NCI-H226 (cell line): ENCODE measurements around the gene SLC12A9.

Source experiments
- DNase-seq: peaks from one replicate; pipeline ENCODE4 v3.0.0-alpha.2; 2015

Gene SLC12A9

GRCh38 chr7:100886142-100886935, 33.8 kb downstream of the SLC12A9 start:
- DNase-seq = no peak

- DNase-seq = no peak
These were observed 34.5 kb downstream of the SLC12A9 start for GRCh38 chr7:100886936-100887515.

- no peak for DNase-seq
These were observed 35.2 kb downstream of the SLC12A9 start for GRCh38 chr7:100887516-100888290.

DNA sequence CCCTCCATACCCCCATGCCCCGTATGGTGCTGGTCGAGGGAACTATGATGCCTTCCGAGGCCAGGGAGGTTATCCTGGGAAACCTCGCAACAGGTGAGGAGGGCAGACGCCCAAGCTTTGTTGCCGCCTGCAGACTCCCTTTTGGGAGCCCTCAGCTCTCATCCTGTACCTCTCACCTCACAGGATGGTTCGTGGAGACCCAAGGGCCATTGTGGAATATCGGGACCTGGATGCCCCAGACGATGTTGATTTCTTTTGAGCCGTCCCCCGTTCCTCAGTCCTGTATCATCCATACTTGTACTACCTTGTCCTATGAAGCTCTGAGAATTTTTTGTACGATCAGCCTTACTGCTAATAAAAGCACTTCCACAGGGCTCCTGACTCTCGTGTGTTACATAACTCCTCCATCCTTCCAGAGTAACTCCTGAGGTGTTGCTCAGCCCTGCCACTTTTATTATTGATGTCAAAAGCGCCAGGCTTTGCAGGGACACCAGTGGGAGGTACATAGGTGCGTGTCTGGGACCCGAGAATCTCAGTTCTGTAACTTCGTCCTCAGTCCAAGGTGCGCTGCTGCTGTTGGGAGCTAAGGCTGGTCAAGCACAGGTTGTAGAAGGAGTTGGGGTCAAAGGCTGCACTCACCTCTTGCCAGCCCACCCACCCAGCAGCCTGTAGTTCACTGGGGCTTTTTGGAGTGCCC, 35.9 kb downstream of the SLC12A9 start:
- no peak for DNase-seq

- DNase-seq = no peak
These were observed 36.7 kb downstream of the SLC12A9 start, which contains the start of gene UFSP1 for GRCh38 chr7:100888988-100889750. Gene UFSP1, minus strand, starts transcription at chr7:100889715. Its CDS starts 444 bp downstream, at chr7:100889271.

GRCh38 chr7:100890653-100891567, 38.4 kb downstream of the SLC12A9 start:
- DNase-seq = no peak

DNA sequence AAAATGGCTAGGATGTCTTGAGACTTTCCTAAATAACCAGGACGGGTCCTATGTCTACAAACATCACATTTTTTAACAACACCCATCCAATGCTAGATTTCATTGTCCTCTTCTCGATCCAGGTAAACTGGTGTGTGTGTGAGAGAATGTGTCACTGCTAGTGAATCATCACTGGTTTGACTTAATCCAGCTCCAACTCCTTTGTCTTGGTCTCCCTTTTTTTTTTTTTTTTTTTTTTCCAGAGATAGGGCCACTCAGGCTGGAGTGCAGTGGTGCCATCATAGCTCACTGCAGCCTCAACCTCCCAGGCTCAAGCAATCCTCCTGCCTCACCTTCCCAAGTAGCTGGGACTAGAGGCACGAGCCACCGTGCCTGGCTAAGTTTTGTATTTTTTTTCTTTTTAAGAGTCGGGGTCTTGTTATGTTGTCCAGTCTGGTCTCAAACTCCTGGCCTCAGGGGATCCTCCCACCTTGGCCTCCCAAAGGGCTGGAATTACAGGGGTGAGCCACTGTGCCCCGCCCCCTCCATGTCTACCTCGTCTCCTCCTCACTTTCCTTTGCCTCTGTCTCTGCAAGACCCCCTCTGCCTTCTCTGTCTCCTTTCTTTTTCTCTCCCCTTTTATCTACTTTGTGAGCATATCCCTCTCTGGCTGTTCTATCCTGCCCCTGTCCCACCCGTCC, 39.2 kb downstream of the SLC12A9 start:
- no peak for DNase-seq

DNA sequence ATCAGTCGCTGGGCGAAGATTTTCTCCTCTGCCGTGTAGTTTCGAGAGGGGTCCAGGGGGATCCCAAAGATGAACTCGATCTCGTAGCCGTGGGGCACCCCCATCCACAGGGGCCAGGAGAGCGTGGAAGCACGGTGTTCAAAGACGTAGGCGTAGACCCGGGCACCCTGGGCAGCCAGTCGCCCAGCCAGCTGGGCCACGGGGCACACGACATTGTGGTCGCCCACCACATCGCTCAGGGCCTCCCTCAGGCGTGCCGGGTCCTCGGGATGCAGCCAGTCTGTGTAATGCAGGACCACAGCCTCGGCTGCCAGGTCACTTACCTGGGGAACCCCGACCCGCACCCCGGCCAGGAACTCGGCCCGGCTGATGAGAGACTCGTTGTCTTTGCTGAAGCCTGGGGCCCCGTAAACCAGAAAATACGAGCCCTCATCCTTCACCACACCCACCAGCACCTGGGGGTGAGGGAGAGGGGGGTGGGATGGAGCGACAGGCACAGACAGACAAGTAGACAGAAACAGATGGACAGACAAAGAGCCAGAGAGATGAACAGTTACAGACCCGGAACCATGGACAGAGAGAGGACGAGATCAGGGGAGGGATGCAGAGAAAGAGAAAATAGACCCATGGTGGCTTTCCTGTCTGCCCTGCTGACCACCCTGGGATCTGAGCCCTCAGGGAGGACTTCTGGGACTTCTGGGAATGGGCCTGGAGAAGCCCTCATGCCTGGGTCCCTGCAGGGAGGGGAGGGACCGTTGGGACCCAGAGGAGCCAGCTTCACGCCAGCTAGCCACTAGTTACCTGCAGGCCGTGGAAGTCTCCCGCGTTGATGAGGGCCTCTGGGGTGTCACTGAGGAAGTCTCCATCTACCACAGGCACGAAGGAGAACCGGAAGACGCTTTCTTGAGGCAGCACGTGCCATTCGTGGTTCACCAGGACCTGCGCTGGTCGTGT, 40.1 kb downstream of the SLC12A9 start:
- DNase-seq = no peak

DNA sequence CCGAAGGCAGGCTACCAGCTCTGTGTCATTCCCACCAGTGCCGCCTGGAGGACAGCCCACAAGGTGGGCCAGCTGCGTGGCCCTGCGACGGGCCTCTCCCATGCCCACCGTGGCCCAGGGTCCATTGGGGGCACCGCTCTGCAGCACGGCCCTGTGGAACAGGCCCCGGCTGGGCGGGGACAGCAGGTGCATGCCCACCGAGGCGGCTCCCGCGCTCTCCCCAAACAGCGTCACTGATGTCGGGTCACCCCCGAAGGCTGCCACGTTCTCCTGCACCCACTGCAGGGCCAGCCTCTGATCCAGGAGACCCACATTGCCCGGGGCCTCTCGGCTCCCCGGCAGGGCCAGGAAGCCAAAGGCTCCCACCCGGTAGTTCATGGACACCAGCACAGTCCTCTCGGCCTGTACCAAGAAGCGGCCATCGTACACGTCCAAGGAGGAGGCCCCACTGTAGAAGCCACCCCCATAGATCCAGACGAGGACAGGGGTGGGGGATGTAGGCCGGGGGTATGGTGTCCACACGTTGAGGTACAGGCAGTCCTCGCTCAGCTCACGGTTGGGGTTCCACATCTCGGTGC, 40.9 kb downstream of the SLC12A9 start:
- no peak for DNase-seq

GRCh38 chr7:100893910-100894721, 41.6 kb downstream of the SLC12A9 start:
- no peak for DNase-seq

DNA sequence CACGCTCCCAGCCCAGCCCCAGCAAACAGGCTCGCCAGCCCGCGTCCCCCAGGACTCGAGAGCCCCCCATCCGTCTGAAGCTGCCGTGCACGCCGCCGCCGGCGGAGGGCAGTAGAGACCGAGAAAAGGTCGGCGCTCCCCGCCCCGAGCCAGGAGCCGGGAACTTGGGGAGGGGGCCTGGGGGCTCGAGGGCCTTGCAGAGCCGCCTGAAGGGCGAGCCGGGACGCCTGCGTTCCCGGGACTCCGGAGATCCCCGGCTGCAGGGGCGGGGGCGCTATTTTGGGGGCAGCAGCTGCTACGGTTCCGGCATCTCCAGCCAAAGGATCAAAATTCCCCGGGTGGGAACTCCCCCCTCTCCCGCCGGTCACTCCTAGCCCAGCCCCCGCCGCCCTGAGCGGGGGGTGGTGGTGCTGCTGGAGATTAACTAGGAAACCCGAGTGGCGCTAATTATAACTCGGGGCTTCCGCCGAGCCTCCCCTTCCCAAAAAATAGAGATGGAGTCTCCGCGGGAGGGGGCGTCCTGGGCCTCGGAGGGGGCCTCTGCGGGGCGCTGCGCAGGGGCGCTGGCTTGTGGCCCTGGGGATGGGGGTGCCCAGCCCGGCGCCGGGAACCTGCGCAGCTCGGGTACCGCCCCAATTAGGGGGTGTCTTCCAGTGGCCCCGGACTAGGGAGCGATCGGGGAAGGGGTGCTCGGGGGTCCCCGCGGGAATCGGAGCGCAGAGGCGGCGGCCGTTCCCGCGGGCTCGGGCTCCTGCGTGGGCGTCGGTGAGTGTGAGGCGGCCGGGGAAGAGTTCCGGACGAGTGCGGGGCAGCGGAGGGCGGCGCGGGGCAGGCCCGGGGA, 42.6 kb downstream of the SLC12A9 start:
- no peak for DNase-seq

DNA sequence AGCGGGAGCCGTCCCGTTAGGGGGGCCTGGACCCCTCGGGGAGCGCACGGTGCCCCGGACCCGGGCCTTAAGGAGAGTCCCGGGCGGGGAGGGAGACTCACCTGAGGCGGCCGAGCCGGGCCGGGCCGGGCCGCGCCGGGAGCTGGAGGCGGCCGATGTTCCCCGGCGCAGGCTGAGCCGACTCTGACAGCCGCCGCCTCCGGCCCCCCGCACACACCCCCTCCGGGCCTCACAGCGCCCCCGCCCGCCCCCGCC, 43.1 kb downstream of the SLC12A9 start, which contains the start of gene ACHE:
Gene ACHE, minus strand, starts transcription at position 188 of the 255 bp plus-strand sequence. CDS start 1,656 bp downstream, outside the sequence.
- DNase-seq = no peak

DNA sequence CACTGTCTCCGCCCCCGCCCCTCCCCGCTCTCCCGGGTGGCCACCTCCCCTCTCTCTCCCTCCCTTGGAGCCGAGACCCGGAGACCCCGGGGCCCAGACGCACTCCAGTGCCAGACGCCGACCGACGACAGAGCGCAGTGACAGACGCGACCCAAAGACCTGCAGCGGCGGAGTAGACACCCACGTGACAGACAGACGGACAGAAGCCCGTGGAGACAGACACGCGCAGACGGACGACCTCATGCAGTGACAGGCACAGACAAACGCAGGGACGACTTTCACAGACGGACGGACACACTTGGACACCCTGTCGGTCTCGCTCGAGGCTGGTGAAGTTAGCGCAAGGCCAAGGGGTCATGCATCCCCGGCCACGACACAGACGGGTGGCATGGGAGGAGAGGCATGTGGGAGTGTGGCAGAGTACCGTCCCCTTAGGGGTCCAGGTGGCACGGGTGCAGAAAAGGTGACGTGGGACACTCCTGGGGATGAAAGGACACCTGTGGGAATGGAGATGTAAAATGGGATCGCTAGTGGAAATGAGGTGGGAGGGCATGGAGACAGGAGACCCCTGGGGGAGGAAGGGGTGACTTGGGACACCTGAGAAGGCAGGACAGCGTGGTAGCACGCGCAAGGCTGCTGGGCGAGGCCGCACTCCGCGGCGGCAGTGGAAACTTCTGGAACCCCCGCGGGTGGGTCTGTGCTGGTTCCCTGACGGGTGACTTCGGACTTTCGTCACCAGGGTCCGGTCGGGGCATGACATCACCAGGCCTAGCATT, 43.6 kb downstream of the SLC12A9 start:
- DNase-seq = no peak

DNA sequence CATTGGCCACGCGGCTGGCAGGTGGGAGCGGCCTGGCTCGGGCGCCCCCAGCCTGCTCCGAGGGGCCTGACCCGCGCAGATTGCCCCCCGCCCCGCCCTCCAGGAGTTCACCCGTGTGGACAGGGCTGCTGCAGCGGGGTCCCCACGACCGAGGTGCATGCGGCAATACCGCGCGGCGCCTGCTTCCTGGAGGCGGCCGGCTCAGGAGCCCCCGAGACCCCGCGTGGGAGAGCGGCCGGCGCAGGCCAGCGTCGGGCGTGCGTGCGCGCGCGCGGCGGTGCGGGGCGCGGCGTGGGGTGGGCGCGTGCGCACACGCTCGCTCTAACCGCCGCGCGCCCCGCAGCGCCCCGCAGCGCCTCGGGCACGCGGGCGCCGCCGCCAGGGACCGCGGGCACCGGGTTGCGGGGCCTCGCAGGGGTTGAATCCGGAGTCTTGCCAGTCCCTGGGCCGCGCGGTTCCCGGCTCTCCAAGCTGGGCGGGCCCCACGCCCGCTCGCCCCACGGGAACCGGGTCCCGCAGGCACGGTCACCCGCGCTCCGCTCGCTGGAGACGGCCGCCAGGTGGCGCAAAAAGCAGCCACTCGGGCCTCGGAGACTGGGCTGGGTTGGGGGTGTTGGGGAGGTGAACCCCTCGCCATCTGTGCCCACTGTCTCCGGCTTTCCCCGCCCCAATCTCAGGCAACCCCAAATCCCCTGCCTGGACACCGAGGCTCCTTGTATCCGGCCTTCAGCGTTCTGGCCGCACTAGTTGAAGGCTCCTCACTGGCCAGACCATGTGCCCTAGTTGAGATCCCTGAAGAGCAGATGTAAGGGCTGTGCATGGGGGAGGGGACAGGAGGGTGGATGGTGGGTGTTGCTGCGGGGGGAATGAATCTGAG, 44.5 kb downstream of the SLC12A9 start:
- no peak for DNase-seq

DNA sequence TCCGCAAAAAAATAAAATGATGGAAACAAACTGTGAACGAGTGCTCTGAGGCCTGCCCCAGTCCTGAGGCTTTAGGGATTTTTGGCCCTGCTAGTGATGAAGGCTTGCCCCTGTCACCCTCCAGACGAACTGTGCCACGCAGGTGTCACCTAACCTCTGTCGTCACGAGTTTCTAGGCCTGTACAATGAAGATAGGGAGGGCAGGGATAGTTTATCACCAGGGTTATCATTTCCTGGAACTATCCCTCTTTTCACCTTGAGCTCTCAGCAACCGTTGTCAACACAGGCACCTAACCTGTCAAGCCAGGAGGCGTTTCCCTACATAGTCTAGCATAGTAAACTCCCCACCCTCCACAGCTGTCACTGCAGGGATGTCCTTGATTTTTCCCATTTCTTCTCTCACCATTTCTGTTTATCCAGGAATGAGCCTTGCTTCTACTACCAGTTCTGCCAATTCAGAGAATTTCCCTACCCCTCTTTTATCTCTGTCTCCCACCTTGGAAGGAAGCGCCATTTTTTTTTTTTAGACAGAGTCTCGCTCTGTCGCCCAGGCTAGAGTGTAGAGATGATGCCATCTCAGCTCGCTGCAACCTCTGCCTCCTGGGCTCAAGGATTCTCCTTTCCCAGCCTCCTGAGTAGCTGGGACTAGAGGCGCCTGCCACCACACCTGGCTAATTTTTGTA, 45.4 kb downstream of the SLC12A9 start:
- no peak for DNase-seq
